A673 (cell line): Measurements from ENCODE around the gene OR51B4. TPM values are rescaled to one million over a fixed set of nuclear protein-coding genes. Genes with fewer than 3 reads are reported as not detected.

ENCODE experiments used
- BruUV-seq: library from RNA; stranded (reverse); fragments of 400-500 nt; replicated peaks from 2 replicates; lab custom pipeline; 2021; lab: Mats Ljungman, UMichigan
- CTCF ChIA-PET: fragments of 300-600 bp; sonication (Branson Sonifier 250); formaldehyde crosslinking; loops from one replicate; lab custom pipeline; 2022; ENCODE audit warnings: antibody characterized with exemption; lab: Charles Lee
- POLR2A ChIA-PET: fragments of 300-600 bp; sonication (Branson Sonifier 250); formaldehyde crosslinking; loops from one replicate; lab custom pipeline; 2022; ENCODE audit warnings: antibody characterized with exemption; ENCODE audit not compliant: low non-redundant PET; lab: Charles Lee
- DNase-seq: peaks from one replicate; pipeline ENCODE4 v3.0.0-alpha.2; 2015; ENCODE audit warnings: low spot score
- H3K27ac ChIP-seq: fragments of 200-600 bp; sonication (generic); 2 replicates; pipeline ENCODE4 v1.5.1; 2016; ENCODE audit warnings: mixed run types, low read depth, mild to moderate bottlenecking, mixed read lengths, antibody characterized with exemption, low read length; ENCODE audit not compliant: poor library complexity, severe bottlenecking
- H3K27me3 ChIP-seq: fragments of 200-600 bp; sonication (generic); replicated peaks from 2 replicates; pipeline ENCODE4 v1.6.1; 2017; ENCODE audit warnings: mixed run types, low read depth, mild to moderate bottlenecking, mixed read lengths, antibody characterized with exemption, low read length; ENCODE audit not compliant: insufficient read depth, poor library complexity
- H3K36me3 ChIP-seq: fragments of 200-600 bp; sonication (generic); 2 replicates; pipeline ENCODE4 v1.6.1; 2016; ENCODE audit warnings: mixed run types, mild to moderate bottlenecking, mixed read lengths, antibody characterized with exemption, low read length; ENCODE audit not compliant: insufficient read depth, poor library complexity, severe bottlenecking
- H3K4me1 ChIP-seq: fragments of 200-600 bp; sonication (generic); 2 replicates; pipeline ENCODE4 v1.6.1; 2017; ENCODE audit warnings: mixed run types, mild to moderate bottlenecking, mixed read lengths, antibody characterized with exemption, low read length; ENCODE audit not compliant: insufficient read depth, poor library complexity, severe bottlenecking
- H3K4me3 ChIP-seq: fragments of 200-600 bp; sonication (generic); 2 replicates; pipeline ENCODE4 v1.5.1; 2016; ENCODE audit warnings: low read depth, mixed run types, mild to moderate bottlenecking, mixed read lengths, low read length; ENCODE audit not compliant: poor library complexity, severe bottlenecking
- H3K9me3 ChIP-seq: fragments of 200-600 bp; sonication (generic); 2 replicates; pipeline ENCODE4 v1.6.1; 2016; ENCODE audit warnings: mixed run types, low read depth, mild to moderate bottlenecking, mixed read lengths, antibody characterized with exemption, low read length; ENCODE audit not compliant: poor library complexity, severe bottlenecking
- CTCF ChIP-seq: fragments of 300-800, 200-600 bp; sonication (generic); conservative IDR thresholded peaks from 2 replicates; pipeline ENCODE4 v1.5.1; 2017; ENCODE audit warnings: low read depth, mild to moderate bottlenecking, antibody characterized with exemption, low read length, moderate library complexity, mixed read lengths
- EZH2 ChIP-seq: fragments of 200-600 bp; sonication (generic); IDR thresholded peaks from 2 replicates; pipeline ENCODE4 v1.6.1; 2017; ENCODE audit warnings: borderline replicate concordance, low read depth, mild to moderate bottlenecking, mixed read lengths, antibody characterized with exemption, low read length; ENCODE audit not compliant: poor library complexity, severe bottlenecking
- intact Hi-C: fragments of 100-400 bp; cut with micrococcal nuclease; formaldehyde crosslinking; loops from one replicate; pipeline ENCODE4 v1.10.0; 2022; ENCODE audit not compliant: unreplicated experiment
- total RNA-seq: library from RNA; stranded (reverse); gene quantifications from 2 replicates; pipeline ENCODE4 v1.2.3, GENCODE V29; 2021

Gene OR51B4
- total RNA-seq, 1 experiment from 2014 or later, result not detected

- H3K4me1 ChIP-seq, result no peaks in the 10 kb centered on the region
- BruUV-seq, result no TSS peak
- no peak overlapping the region for H3K27ac ChIP-seq
- no peaks in the 10 kb centered on the region for H3K9me3 ChIP-seq
- CTCF ChIA-PET, result no interaction called here
- no peak for DNase-seq
- POLR2A ChIA-PET, result no interaction called here
- H3K4me3 ChIP-seq, result no peak overlapping the region
- H3K27me3 ChIP-seq, result no peaks in the 10 kb centered on the region
- H3K36me3 ChIP-seq, result no peaks in the 10 kb centered on the region
- intact Hi-C loops, result no loop called here
- TF ChIP-seq CTCF (no peak), EZH2 (no peak)
Observed at GRCh38 chr11:5252919-5253265, 48.9 kb downstream of the OR51B4 start.

- BruUV-seq, result no TSS peak
- no peak for DNase-seq
- no peaks in the 10 kb centered on the region for H3K9me3 ChIP-seq
- H3K4me3 ChIP-seq, result no peak overlapping the region
- TF ChIP-seq CTCF, result no peak
- no peak for TF ChIP-seq EZH2
- H3K27me3 ChIP-seq, result no peaks in the 10 kb centered on the region
- H3K36me3 ChIP-seq, result no peaks in the 10 kb centered on the region
- POLR2A ChIA-PET, result no interaction called here
- H3K27ac ChIP-seq, result no peak overlapping the region
- intact Hi-C loops, result no loop called here
- CTCF ChIA-PET, result no interaction called here
- H3K4me1 ChIP-seq, result no peaks in the 10 kb centered on the region
Observed at GRCh38 chr11:5252192-5252918, 49.4 kb downstream of the OR51B4 start.

GRCh38 chr11:5251746-5252145 lies 50.0 kb downstream of the OR51B4 start:
- BruUV-seq, result no TSS peak

More at GRCh38 chr11:5251746-5252145, 50.0 kb downstream of the OR51B4 start:
- TF ChIP-seq EZH2 (no peak), CTCF (no peak)
- no peaks in the 10 kb centered on the region for H3K4me1 ChIP-seq
- H3K27me3 ChIP-seq, result no peaks in the 10 kb centered on the region
- H3K27ac ChIP-seq, result no peak overlapping the region
- no peaks in the 10 kb centered on the region for H3K9me3 ChIP-seq
- ChIA-PET POLR2A (no interaction called here), CTCF (no interaction called here)
- intact Hi-C loops, result no loop called here
- DNase-seq, result no peak
- H3K36me3 ChIP-seq, result no peaks in the 10 kb centered on the region
- no peak overlapping the region for H3K4me3 ChIP-seq

Other genes starting within 250 kb of the OR51B4 start
- not detected in 2 replicates for gene OR52E2, start 242.3 kb downstream of the OR51B4 start, total RNA-seq
- not detected in 2 replicates for gene OR52E1, start 232.4 kb downstream of the OR51B4 start, total RNA-seq
- gene OR52A5, start 163.6 kb downstream of the OR51B4 start, total RNA-seq, result not detected in 2 replicates
- not detected in 2 replicates for gene OR52A1, start 147.2 kb downstream of the OR51B4 start, total RNA-seq
- gene OR51V1, start 101.3 kb downstream of the OR51B4 start, total RNA-seq, result not detected in 2 replicates
- gene HBB, start 74.9 kb downstream of the OR51B4 start, total RNA-seq, result not detected in 2 replicates
- not detected in 2 replicates for gene HBD, start 67.5 kb downstream of the OR51B4 start, total RNA-seq
- not detected in 2 replicates for gene HBG1, start 52.1 kb downstream of the OR51B4 start, total RNA-seq
- gene HBG2, start 47.2 kb downstream of the OR51B4 start, total RNA-seq, result not detected in 2 replicates
- gene HBE1, start 32.0 kb downstream of the OR51B4 start, total RNA-seq, result not detected in 2 replicates
- gene OR51B2, start 22.4 kb upstream of the OR51B4 start, total RNA-seq, result not detected in 2 replicates
- not detected in 2 replicates for gene OR51B5, start 41.6 kb upstream of the OR51B4 start, total RNA-seq
- not detected in 2 replicates for gene OR51B6, start 49.6 kb upstream of the OR51B4 start, total RNA-seq
- gene OR51M1, start 81.9 kb upstream of the OR51B4 start, total RNA-seq, result not detected in 2 replicates
- gene OR51Q1, start 120.2 kb upstream of the OR51B4 start, total RNA-seq, result not detected in 2 replicates
- gene OR51I1, start 139.6 kb upstream of the OR51B4 start, total RNA-seq, result not detected in 2 replicates
- gene OR51I2, start 147.4 kb upstream of the OR51B4 start, total RNA-seq, result not detected in 2 replicates
- not detected in 2 replicates for gene OR52D1, start 186.7 kb upstream of the OR51B4 start, total RNA-seq
- not detected in 2 replicates for gene UBQLN3, start 208.0 kb upstream of the OR51B4 start, total RNA-seq
- not detected in 2 replicates for gene UBQLNL, start 214.8 kb upstream of the OR51B4 start, total RNA-seq
- not detected in 2 replicates for gene OR52H1, start 246.6 kb upstream of the OR51B4 start, total RNA-seq